MM.1S (cell line): ENCODE results near the gene FMN2.

Experiments used
- CTCF ChIP-seq: fragments of 300-600 bp; sonication (generic); IDR thresholded peaks from 2 replicates; pipeline ENCODE4 v1.5.1; 2016; ENCODE audit warnings: antibody characterized with exemption, low read length, mixed read lengths
- EZH2phosphoT487 ChIP-seq: fragments of 300-600 bp; sonication (generic); IDR thresholded peaks from 2 replicates; pipeline ENCODE4 v1.6.1; 2018; ENCODE audit warnings: antibody characterized with exemption, low read length

- TF ChIP-seq CTCF (no peak), EZH2phosphoT487 (no peak)
These were observed 353.7 kb downstream of the FMN2 start for GRCh38 chr1:240445369-240445768.
